ENCODE results near the gene ZNF587B. TPM values are rescaled to one million over a fixed set of nuclear protein-coding genes. Genes with fewer than 3 reads are reported as not detected.
A peak's percentile ranks its signal among the peaks of the same experiment; 100 is the strongest.
"Not testable (repeated sequence)": the region's sequence is repeated elsewhere in the genome, so short reads cannot be mapped to it uniquely, and the experiment has no call there.

The ZNF587B gene
- total RNA-seq, 2 experiments from 2014 or later: 23.0 to 23.8 TPM

GRCh38 chr19:57823155-57823554, 6.9 kb upstream of the ZNF587B start:
- DNase-seq; H3K4me3 ChIP-seq (ENCODE audit: low read length); H3K9me3 ChIP-seq (ENCODE audit: control insufficient read depth in 1 of 2, insufficient read depth in 1 of 2, low read length in 2 of 2); H3K27me3 ChIP-seq (ENCODE audit: control insufficient read depth in 1 of 2, insufficient read depth in 2 of 2, low read length in 2 of 2); intact Hi-C loops (cut with DNase I, micrococcal nuclease); H3K27me3 Mint-ChIP-seq; ATAC-seq (ENCODE audit: poor library complexity); H3K9me3 Mint-ChIP-seq; H3K27ac ChIP-seq (ENCODE audit: low read depth in 1 of 2, low read length in 2 of 2); CTCF ChIA-PET; H3K36me3 ChIP-seq (ENCODE audit: insufficient read depth, low read length); POLR2A ChIA-PET: not testable (repeated sequence)
- Mint-ChIP-seq H3K4me3 (peak overlapping the region; percentile 47), H3K27ac (peak overlapping the region; percentile 43), H3K36me3 (ENCODE audit: low read depth) (peaks cover 62% of the 10 kb centered on the region), H3K4me1 (ENCODE audit: low read depth) (peaks cover 60% of the 10 kb centered on the region)
- H3K4me1 ChIP-seq (ENCODE audit: insufficient read depth, low read length): peaks cover 21% of the 10 kb centered on the region

- H3K27ac Mint-ChIP-seq: peak overlapping the region; percentile 43
- peaks cover 63% of the 10 kb centered on the region for H3K36me3 Mint-ChIP-seq (ENCODE audit: low read depth)
- DNase-seq; H3K36me3 ChIP-seq (ENCODE audit: insufficient read depth, low read length); CTCF ChIA-PET; intact Hi-C loops (cut with DNase I, micrococcal nuclease); POLR2A ChIA-PET; H3K4me3 ChIP-seq (ENCODE audit: low read length); H3K27me3 Mint-ChIP-seq; H3K4me3 Mint-ChIP-seq; H3K9me3 Mint-ChIP-seq; H3K9me3 ChIP-seq (ENCODE audit: control insufficient read depth in 1 of 2, insufficient read depth in 1 of 2, low read length in 2 of 2); H3K27me3 ChIP-seq (ENCODE audit: control insufficient read depth in 1 of 2, insufficient read depth in 2 of 2, low read length in 2 of 2); H3K27ac ChIP-seq (ENCODE audit: low read depth in 1 of 2, low read length in 2 of 2); ATAC-seq (ENCODE audit: poor library complexity): not testable (repeated sequence)
- peaks cover 19% of the 10 kb centered on the region for H3K4me1 ChIP-seq (ENCODE audit: insufficient read depth, low read length)
- H3K4me1 Mint-ChIP-seq (ENCODE audit: low read depth): peaks cover 56% of the 10 kb centered on the region
Observed at GRCh38 chr19:57823608-57824007, 6.5 kb upstream of the ZNF587B start.

- ChIA-PET POLR2A (no interaction called here), CTCF (no interaction called here)
- Mint-ChIP-seq H3K4me1 (ENCODE audit: low read depth) (peaks cover 48% of the 10 kb centered on the region), H3K27ac (no peak overlapping the region), H3K4me3 (no peak overlapping the region), H3K36me3 (ENCODE audit: low read depth) (peaks cover 69% of the 10 kb centered on the region), H3K27me3 (no peaks in the 10 kb centered on the region), H3K9me3 (no peaks in the 10 kb centered on the region)
- intact Hi-C loops (cut with DNase I, micrococcal nuclease): no loop called here
- no peak for TF ChIP-seq CTCF (IDR thresholded peaks at IDR 0.05)
- Histone ChIP-seq H3K4me1 (ENCODE audit: insufficient read depth, low read length) (peaks cover 7% of the 10 kb centered on the region), H3K9me3 (ENCODE audit: control insufficient read depth in 1 of 2, insufficient read depth in 1 of 2, low read length in 2 of 2) (peaks cover 0 to 3% of the 10 kb centered on the region in 2 experiments), H3K27me3 (ENCODE audit: control insufficient read depth in 1 of 2, insufficient read depth in 2 of 2, low read length in 2 of 2) (no peaks in the 10 kb centered on the region), H3K36me3 (ENCODE audit: insufficient read depth, low read length) (peaks cover 4% of the 10 kb centered on the region), H3K4me3 (ENCODE audit: low read length) (no peak overlapping the region), H3K27ac (ENCODE audit: low read depth in 1 of 2, low read length in 2 of 2) (no peak overlapping the region)
- ATAC-seq (ENCODE audit: poor library complexity) (no peak), DNase-seq (no peak)
Observed at GRCh38 chr19:57825511-57825910, 4.6 kb upstream of the ZNF587B start.

GRCh38 chr19:57829316-57829715, 783 bp upstream of the ZNF587B start:
- Mint-ChIP-seq H3K36me3 (ENCODE audit: low read depth) (peaks cover 58% of the 10 kb centered on the region), H3K4me1 (ENCODE audit: low read depth) (peaks cover 24% of the 10 kb centered on the region), H3K9me3 (no peaks in the 10 kb centered on the region), H3K4me3 (no peak overlapping the region), H3K27me3 (no peaks in the 10 kb centered on the region), H3K27ac (no peak overlapping the region)
- peaks cover 3% of the 10 kb centered on the region for H3K36me3 ChIP-seq (ENCODE audit: insufficient read depth, low read length)
- no peak for TF ChIP-seq CTCF (IDR thresholded peaks at IDR 0.05)
- H3K9me3 ChIP-seq (ENCODE audit: control insufficient read depth in 1 of 2, insufficient read depth in 1 of 2, low read length in 2 of 2): peaks cover 0 to 3% of the 10 kb centered on the region in 2 experiments
- intact Hi-C loops (cut with DNase I, micrococcal nuclease): no loop called here
- H3K27ac ChIP-seq (ENCODE audit: low read depth in 1 of 2, low read length in 2 of 2): no peak overlapping the region
- ChIA-PET CTCF (no interaction called here), POLR2A (no interaction called here)
- ATAC-seq (ENCODE audit: poor library complexity) (no peak), DNase-seq (no peak)
- no peaks in the 10 kb centered on the region for H3K4me1 ChIP-seq (ENCODE audit: insufficient read depth, low read length)
- H3K27me3 ChIP-seq (ENCODE audit: control insufficient read depth in 1 of 2, insufficient read depth in 2 of 2, low read length in 2 of 2): no peaks in the 10 kb centered on the region
- H3K4me3 ChIP-seq (ENCODE audit: low read length): no peak overlapping the region

GRCh38 chr19:57836991-57837390, 6.9 kb downstream of the ZNF587B start:
- H3K9me3 ChIP-seq (ENCODE audit: control insufficient read depth in 1 of 2, insufficient read depth in 1 of 2, low read length in 2 of 2); CTCF ChIA-PET; H3K27me3 Mint-ChIP-seq; H3K27me3 ChIP-seq (ENCODE audit: control insufficient read depth in 1 of 2, insufficient read depth in 2 of 2, low read length in 2 of 2); H3K4me3 Mint-ChIP-seq; POLR2A ChIA-PET; intact Hi-C loops (cut with DNase I, micrococcal nuclease); H3K27ac ChIP-seq (ENCODE audit: low read depth in 1 of 2, low read length in 2 of 2); H3K4me1 ChIP-seq (ENCODE audit: insufficient read depth, low read length); H3K9me3 Mint-ChIP-seq; DNase-seq; H3K4me3 ChIP-seq (ENCODE audit: low read length); H3K27ac Mint-ChIP-seq; ATAC-seq (ENCODE audit: poor library complexity): not testable (repeated sequence)
- Mint-ChIP-seq H3K4me1 (ENCODE audit: low read depth) (peaks cover 13% of the 10 kb centered on the region), H3K36me3 (ENCODE audit: low read depth) (peaks cover 45% of the 10 kb centered on the region)
- H3K36me3 ChIP-seq (ENCODE audit: insufficient read depth, low read length): peaks cover 17% of the 10 kb centered on the region

GRCh38 chr19:57838622-57839191, 8.6 kb downstream of the ZNF587B start:
- peak overlapping the region; percentile 36 for H3K27ac Mint-ChIP-seq
- ATAC-seq (ENCODE audit: poor library complexity): peak; percentile 75
- H3K27ac ChIP-seq (ENCODE audit: low read depth in 1 of 2, low read length in 2 of 2); intact Hi-C loops (cut with DNase I, micrococcal nuclease); H3K4me3 ChIP-seq (ENCODE audit: low read length); H3K4me1 ChIP-seq (ENCODE audit: insufficient read depth, low read length); H3K4me3 Mint-ChIP-seq; CTCF ChIA-PET; DNase-seq; H3K9me3 Mint-ChIP-seq; H3K27me3 Mint-ChIP-seq; H3K9me3 ChIP-seq (ENCODE audit: control insufficient read depth in 1 of 2, insufficient read depth in 1 of 2, low read length in 2 of 2); POLR2A ChIA-PET; H3K27me3 ChIP-seq (ENCODE audit: control insufficient read depth in 1 of 2, insufficient read depth in 2 of 2, low read length in 2 of 2): not testable (repeated sequence)
- H3K4me1 Mint-ChIP-seq (ENCODE audit: low read depth): peaks cover 13% of the 10 kb centered on the region
- H3K36me3 Mint-ChIP-seq (ENCODE audit: low read depth): peaks cover 54% of the 10 kb centered on the region
- H3K36me3 ChIP-seq (ENCODE audit: insufficient read depth, low read length): peaks cover 21% of the 10 kb centered on the region
